ENCODE measurements around the gene DNM2.
"Not testable (repeated sequence)": the region's sequence is repeated elsewhere in the genome, so short reads cannot be mapped to it uniquely, and the experiment has no call there.

The DNM2 gene

GRCh38 chr19:10872546-10873107 lies 154.7 kb downstream of the DNM2 start:
- no peak for DNase-seq

GRCh38 chr19:10874024-10874423 lies 156.1 kb downstream of the DNM2 start:
- DNase-seq = no peak

DNA sequence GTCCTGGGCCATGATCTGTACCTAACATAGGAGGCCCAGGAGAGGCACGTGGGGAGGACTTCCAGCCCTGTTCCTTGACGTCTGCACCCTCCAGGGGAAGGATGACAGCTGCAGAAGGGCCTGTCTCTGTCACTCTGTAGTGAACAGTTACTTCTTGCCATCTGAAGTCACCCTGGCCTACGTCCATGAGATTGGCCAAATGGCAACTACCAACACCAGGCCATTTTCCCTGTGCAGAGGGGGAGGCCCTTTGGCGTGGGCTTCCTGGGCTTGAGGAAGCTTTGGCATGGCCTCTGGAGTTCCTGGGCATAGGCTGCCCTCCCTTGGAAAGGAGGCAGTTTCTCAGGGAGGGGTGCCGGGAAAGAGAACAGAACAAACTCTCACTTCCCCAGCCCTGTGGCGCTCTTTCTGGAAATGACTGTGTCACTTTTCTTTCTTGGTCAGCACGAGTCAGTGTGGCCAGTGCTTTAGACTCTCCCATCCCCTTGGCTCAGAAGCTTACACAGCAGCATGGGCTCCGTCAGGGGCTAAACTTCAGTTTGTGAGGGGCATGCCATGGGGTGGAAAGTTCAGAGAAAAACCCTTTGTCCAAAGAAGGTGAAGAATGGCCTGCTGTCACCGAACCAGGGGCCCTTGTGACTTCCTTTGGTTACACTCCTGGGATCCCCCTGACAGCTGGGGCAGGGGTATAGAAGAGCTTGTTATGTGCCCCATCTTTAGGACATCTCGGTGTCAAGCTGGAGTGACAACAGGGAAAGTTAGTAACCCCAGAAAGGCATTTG lies 158.8 kb downstream of the DNM2 start:
- no peak for DNase-seq

DNA sequence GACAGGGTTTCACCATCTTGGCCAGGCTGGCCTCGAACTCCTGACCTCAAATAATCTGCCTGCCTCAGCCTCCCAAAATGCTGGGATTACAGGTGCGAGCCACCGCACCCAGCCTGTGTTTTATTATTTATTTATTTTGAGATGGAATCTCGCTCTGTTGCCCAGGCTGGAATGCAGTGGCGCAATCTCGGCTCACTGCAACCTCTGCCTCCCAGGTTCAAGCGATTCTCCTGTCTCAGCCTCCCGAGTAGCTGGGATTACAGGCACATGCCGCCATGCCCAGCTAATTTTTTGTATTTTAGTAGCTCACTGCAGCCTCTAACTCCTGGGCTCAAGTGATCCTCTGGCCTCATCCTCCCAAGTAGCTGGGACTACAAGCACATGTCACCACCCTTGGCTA lies 159.7 kb downstream of the DNM2 start:
- DNase-seq = not testable (repeated sequence)

- DNase-seq = no peak
Measured at GRCh38 chr19:10878253-10878652, 160.4 kb downstream of the DNM2 start.
